ENCODE measurements around the gene PTPRF.
"Not testable (repeated sequence)": the region's sequence is repeated elsewhere in the genome, so short reads cannot be mapped to it uniquely, and the experiment has no call there.

DNA sequence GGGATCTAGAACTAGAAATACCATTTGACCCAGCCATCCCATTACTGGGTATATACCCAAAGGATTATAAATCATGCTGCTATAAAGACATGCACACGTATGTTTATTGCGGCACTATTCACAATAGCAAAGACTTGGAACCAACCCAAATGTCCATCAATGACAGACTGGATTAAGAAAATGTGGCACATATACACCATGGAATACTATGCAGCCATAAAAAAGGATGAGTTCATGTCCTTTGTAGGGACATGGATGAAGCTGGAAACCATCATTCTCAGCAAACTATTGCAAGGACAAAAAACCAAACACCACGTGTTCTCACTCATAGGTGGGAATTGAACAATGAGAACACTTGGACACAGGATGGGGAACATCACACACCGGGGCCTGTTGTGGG, 107.7 kb downstream of the PTPRF start:
- TF ChIP-seq, protein P1, sequence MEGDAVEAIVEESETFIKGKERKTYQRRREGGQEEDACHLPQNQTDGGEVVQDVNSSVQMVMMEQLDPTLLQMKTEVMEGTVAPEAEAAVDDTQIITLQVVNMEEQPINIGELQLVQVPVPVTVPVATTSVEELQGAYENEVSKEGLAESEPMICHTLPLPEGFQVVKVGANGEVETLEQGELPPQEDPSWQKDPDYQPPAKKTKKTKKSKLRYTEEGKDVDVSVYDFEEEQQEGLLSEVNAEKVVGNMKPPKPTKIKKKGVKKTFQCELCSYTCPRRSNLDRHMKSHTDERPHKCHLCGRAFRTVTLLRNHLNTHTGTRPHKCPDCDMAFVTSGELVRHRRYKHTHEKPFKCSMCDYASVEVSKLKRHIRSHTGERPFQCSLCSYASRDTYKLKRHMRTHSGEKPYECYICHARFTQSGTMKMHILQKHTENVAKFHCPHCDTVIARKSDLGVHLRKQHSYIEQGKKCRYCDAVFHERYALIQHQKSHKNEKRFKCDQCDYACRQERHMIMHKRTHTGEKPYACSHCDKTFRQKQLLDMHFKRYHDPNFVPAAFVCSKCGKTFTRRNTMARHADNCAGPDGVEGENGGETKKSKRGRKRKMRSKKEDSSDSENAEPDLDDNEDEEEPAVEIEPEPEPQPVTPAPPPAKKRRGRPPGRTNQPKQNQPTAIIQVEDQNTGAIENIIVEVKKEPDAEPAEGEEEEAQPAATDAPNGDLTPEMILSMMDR (IDR thresholded peaks at IDR 0.05 in 8 of 11, conservative IDR thresholded peaks at IDR 0.05 in 3 of 11): not testable (repeated sequence)
- not testable (repeated sequence) for TF ChIP-seq POLR2A (IDR thresholded peaks at IDR 0.05)

Measured in spleen (tissue), 7 donors.